Astrocyte (in vitro differentiated cells and primary cell): Measurements from ENCODE around the gene SPDL1. TPM values are rescaled to one million over a fixed set of nuclear protein-coding genes. Genes with fewer than 3 reads are reported as not detected.

Experiments used
- DNase-seq: peaks from one replicate; pipeline ENCODE4 v3.0.0-alpha.2; 2010; ENCODE audit warnings: low read depth
- FAIRE-seq: peaks from 2 replicates; lab custom pipeline; 2011; peaks lifted over from hg19 to GRCh38; lab: Jason Lieb, UNC
- H2AFZ ChIP-seq: 2 replicates; pipeline ENCODE4 v1.6.0; 2012; ENCODE audit warnings: low read depth, low read length, inconsistent platforms
- H3K27ac ChIP-seq: 2 replicates; pipeline ENCODE4 v1.5.1; 2011; ENCODE audit warnings: low read depth, low read length, inconsistent platforms
- H3K27me3 ChIP-seq: 2 replicates; pipeline ENCODE4 v1.6.0; 2011; ENCODE audit warnings: low read length, inconsistent platforms; ENCODE audit not compliant: insufficient read depth
- H3K36me3 ChIP-seq: 2 replicates; pipeline ENCODE4 v1.5.1; 2011; ENCODE audit warnings: low read length, inconsistent platforms; ENCODE audit not compliant: insufficient read depth
- H3K4me1 ChIP-seq: 2 replicates; pipeline ENCODE4 v1.5.1; 2011; ENCODE audit warnings: low read length, inconsistent platforms; ENCODE audit not compliant: insufficient read depth
- H3K4me2 ChIP-seq: 2 replicates; pipeline ENCODE4 v1.6.0; 2012; ENCODE audit warnings: low read length, inconsistent platforms
- H3K4me3 ChIP-seq: 2 replicates; pipeline ENCODE4 v1.5.1; 2011; ENCODE audit warnings: low read depth, mild to moderate bottlenecking, low read length, inconsistent platforms; ENCODE audit not compliant: insufficient read depth
- H3K79me2 ChIP-seq: 2 replicates; pipeline ENCODE4 v1.6.0; 2012; ENCODE audit warnings: mild to moderate bottlenecking, low read length, inconsistent platforms; ENCODE audit not compliant: insufficient read depth
- H3K9ac ChIP-seq: 2 replicates; pipeline ENCODE4 v1.6.0; 2012; ENCODE audit warnings: mild to moderate bottlenecking, low read length, inconsistent platforms
- H3K9me3 ChIP-seq: 2 replicates; pipeline ENCODE4 v1.5.1; 2012; ENCODE audit warnings: low read depth, mild to moderate bottlenecking, low read length, inconsistent platforms; ENCODE audit not compliant: insufficient read depth
- H4K20me1 ChIP-seq: 2 replicates; pipeline ENCODE4 v1.6.0; 2012; ENCODE audit warnings: low read length, inconsistent platforms; ENCODE audit not compliant: insufficient read depth
- H3K27ac Mint-ChIP-seq: one replicate; pipeline ENCODE4 v1.8.0; 2021; ENCODE audit warnings: mild to moderate bottlenecking, mixed read lengths; ENCODE audit not compliant: unreplicated experiment
- H3K27me3 Mint-ChIP-seq: one replicate; pipeline ENCODE4 v1.8.0; 2021; ENCODE audit warnings: low read depth, mixed read lengths; ENCODE audit not compliant: unreplicated experiment
- H3K36me3 Mint-ChIP-seq: one replicate; pipeline ENCODE4 v1.8.0; 2021; ENCODE audit warnings: low read depth, mixed read lengths; ENCODE audit not compliant: unreplicated experiment
- H3K4me1 Mint-ChIP-seq: one replicate; pipeline ENCODE4 v1.8.0; 2021; ENCODE audit warnings: low read depth, mixed read lengths; ENCODE audit not compliant: unreplicated experiment
- H3K4me3 Mint-ChIP-seq: one replicate; pipeline ENCODE4 v1.8.0; 2021; ENCODE audit warnings: mild to moderate bottlenecking, moderate library complexity, mixed read lengths; ENCODE audit not compliant: unreplicated experiment
- H3K9me3 Mint-ChIP-seq: one replicate; pipeline ENCODE4 v1.8.0; 2021; ENCODE audit warnings: mild to moderate bottlenecking, mixed read lengths; ENCODE audit not compliant: unreplicated experiment
- EZH2 ChIP-seq: IDR thresholded peaks from 2 replicates; pipeline ENCODE4 v1.6.1; 2012; ENCODE audit warnings: mild to moderate bottlenecking, low read length, inconsistent platforms; ENCODE audit not compliant: insufficient read depth
- total RNA-seq: library from RNA; stranded (reverse); gene quantifications from 2 replicates; pipeline ENCODE4 v1.2.1, GENCODE V29; 2021
- TF ChIP-seq, protein P1 (sequence below): IDR thresholded peaks from 2 replicates; pipeline ENCODE4 v1.5.1; 2011; ENCODE audit warnings: low read depth, mild to moderate bottlenecking, inconsistent platforms, low read length, moderate library complexity; ENCODE audit not compliant: insufficient read depth

SPDL1 gene
- total RNA-seq, 1 donor from 2014 or later, result 27.0 TPM

DNA sequence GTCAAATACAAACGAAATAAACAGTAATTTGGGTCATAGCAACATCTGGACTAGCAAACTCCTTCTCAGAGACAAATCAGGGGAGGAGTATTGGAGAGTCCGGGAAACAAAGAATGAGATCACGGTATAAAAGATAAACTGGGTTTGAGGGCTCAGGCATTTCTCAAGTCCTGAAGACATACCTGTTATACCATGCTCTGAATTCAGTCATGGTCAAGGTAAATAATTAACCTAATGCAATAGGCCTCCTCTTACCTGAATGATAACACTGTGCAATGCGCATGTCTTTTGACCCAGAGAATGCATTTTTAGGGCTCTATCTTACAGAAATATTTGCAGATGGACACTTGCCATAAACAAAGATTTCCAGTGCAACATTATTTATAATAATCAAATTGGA lies 31.9 kb upstream of the SPDL1 start:
- peaks cover 22% of the 10 kb centered on the region for H3K27me3 Mint-ChIP-seq
- H3K36me3 Mint-ChIP-seq, result no peaks in the 10 kb centered on the region
- Histone ChIP-seq H4K20me1 (no peaks in the 10 kb centered on the region), H3K79me2 (no peaks in the 10 kb centered on the region), H3K9me3 (no peaks in the 10 kb centered on the region), H3K27me3 (no peaks in the 10 kb centered on the region), H3K4me1 (no peaks in the 10 kb centered on the region), H3K9ac (no peak overlapping the region), H3K36me3 (no peaks in the 10 kb centered on the region), H3K4me2 (no peak overlapping the region), H3K4me3 (no peak overlapping the region), H2AFZ (no peak overlapping the region), H3K27ac (no peak overlapping the region)
- TF ChIP-seq, protein P1, sequence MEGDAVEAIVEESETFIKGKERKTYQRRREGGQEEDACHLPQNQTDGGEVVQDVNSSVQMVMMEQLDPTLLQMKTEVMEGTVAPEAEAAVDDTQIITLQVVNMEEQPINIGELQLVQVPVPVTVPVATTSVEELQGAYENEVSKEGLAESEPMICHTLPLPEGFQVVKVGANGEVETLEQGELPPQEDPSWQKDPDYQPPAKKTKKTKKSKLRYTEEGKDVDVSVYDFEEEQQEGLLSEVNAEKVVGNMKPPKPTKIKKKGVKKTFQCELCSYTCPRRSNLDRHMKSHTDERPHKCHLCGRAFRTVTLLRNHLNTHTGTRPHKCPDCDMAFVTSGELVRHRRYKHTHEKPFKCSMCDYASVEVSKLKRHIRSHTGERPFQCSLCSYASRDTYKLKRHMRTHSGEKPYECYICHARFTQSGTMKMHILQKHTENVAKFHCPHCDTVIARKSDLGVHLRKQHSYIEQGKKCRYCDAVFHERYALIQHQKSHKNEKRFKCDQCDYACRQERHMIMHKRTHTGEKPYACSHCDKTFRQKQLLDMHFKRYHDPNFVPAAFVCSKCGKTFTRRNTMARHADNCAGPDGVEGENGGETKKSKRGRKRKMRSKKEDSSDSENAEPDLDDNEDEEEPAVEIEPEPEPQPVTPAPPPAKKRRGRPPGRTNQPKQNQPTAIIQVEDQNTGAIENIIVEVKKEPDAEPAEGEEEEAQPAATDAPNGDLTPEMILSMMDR, result no peak
- TF ChIP-seq EZH2, result no peak
- no peak overlapping the region for H3K27ac Mint-ChIP-seq
- DNase-seq (no peak), FAIRE-seq (no peak)
- no peaks in the 10 kb centered on the region for H3K9me3 Mint-ChIP-seq
- no peak overlapping the region for H3K4me3 Mint-ChIP-seq
- H3K4me1 Mint-ChIP-seq, result peaks cover 7% of the 10 kb centered on the region

DNA sequence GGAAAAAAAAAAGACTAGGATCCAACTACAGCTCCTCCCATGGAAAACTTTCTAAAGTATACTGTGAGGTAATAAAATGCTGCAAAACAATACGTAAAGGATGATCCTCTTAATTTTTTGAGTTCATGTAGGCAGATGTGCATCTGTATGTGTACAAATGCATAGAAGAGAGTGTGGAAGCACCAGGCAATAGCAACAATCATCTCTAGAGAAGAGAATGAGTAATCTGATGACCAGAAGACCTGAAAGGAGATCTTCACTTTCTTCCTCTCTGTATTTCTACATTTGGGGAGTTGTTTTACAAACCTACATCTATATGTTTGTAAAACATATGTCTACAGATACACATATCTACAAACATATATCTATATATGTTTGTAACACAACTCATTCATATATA lies 29.3 kb upstream of the SPDL1 start:
- peaks cover 5% of the 10 kb centered on the region for H3K9me3 ChIP-seq
- Mint-ChIP-seq H3K27ac (no peak overlapping the region), H3K27me3 (peaks cover 19% of the 10 kb centered on the region), H3K36me3 (no peaks in the 10 kb centered on the region), H3K9me3 (no peaks in the 10 kb centered on the region), H3K4me3 (no peak overlapping the region), H3K4me1 (no peaks in the 10 kb centered on the region)
- H3K4me1 ChIP-seq, result no peaks in the 10 kb centered on the region
- no peak overlapping the region for H3K9ac ChIP-seq
- H3K27ac ChIP-seq, result no peak overlapping the region
- H3K36me3 ChIP-seq, result no peaks in the 10 kb centered on the region
- no peak for FAIRE-seq
- no peak overlapping the region for H2AFZ ChIP-seq
- no peaks in the 10 kb centered on the region for H3K27me3 ChIP-seq
- no peak for TF ChIP-seq EZH2
- TF ChIP-seq, protein P1, result no peak
- no peak overlapping the region for H3K4me2 ChIP-seq
- no peak overlapping the region for H3K4me3 ChIP-seq
- H3K79me2 ChIP-seq, result no peaks in the 10 kb centered on the region
- no peaks in the 10 kb centered on the region for H4K20me1 ChIP-seq
- no peak for DNase-seq

DNA sequence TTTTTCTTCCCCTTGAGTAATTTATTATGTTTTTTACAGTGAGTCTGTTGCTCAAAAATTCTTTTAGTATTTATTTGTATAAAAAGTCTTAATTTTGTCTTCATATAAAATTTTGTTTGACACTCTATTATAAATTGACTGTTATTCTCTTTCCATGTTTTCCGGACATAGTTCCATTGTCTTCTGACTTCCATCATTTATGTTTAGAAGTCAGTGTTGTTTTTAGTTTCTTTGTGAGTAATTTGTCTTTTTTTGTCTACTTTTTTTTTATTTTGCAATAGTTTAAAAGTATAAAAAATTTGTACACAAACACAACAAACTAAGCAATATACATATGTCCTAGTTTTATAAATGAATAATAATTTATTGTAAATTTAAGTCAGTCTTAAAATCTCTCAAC lies 25.7 kb upstream of the SPDL1 start:
- Histone ChIP-seq H4K20me1 (no peaks in the 10 kb centered on the region), H3K9me3 (peaks cover 5% of the 10 kb centered on the region), H3K4me1 (no peaks in the 10 kb centered on the region), H3K36me3 (no peaks in the 10 kb centered on the region), H3K27ac (no peak overlapping the region), H3K9ac (no peak overlapping the region), H3K79me2 (no peaks in the 10 kb centered on the region), H2AFZ (no peak overlapping the region), H3K27me3 (no peaks in the 10 kb centered on the region), H3K4me3 (no peak overlapping the region), H3K4me2 (no peak overlapping the region)
- TF ChIP-seq, protein P1, result no peak
- TF ChIP-seq EZH2, result no peak
- H3K27me3 Mint-ChIP-seq, result peaks cover 4% of the 10 kb centered on the region
- H3K4me1 Mint-ChIP-seq, result no peaks in the 10 kb centered on the region
- no peak overlapping the region for H3K27ac Mint-ChIP-seq
- no peak overlapping the region for H3K4me3 Mint-ChIP-seq
- H3K36me3 Mint-ChIP-seq, result no peaks in the 10 kb centered on the region
- FAIRE-seq, result no peak
- H3K9me3 Mint-ChIP-seq, result no peaks in the 10 kb centered on the region
- DNase-seq, result no peak
